HepG2 (cell line): ENCODE results near the gene PDGFB. TPM values are rescaled to one million over a fixed set of nuclear protein-coding genes. Genes with fewer than 3 reads are reported as not detected.

Experiments
- ATAC-seq: fragments of 200-7000 bp; cut with Tn5 transposase; 3 replicates; pipeline ENCODE4 v1.9.1; 2020; ENCODE audit warnings: mild to moderate bottlenecking, moderate library complexity
- BruUV-seq: library from RNA; stranded (reverse); fragments of 400-500 nt; replicated peaks from 2 replicates; lab custom pipeline; 2021; lab: Mats Ljungman, UMichigan
- CTCF ChIA-PET: fragments of 300-600 bp; formaldehyde crosslinking; extraction: SDS; loops from one replicate; lab custom pipeline; 2021; ENCODE audit warnings: low total read pairs, inconsistent platforms, low intra/inter-chr PET ratio; lab: Yijun Ruan, JAX
- POLR2A ChIA-PET: fragments of 350-600 bp; sonication (Branson Sonifier 250); formaldehyde crosslinking; loops from one replicate; lab custom pipeline; 2020; ENCODE audit warnings: antibody characterized with exemption, inconsistent platforms; lab: Yijun Ruan, JAX
- DNase-seq: peaks from one replicate; pipeline ENCODE4 v3.0.0-alpha.2; 2015; ENCODE audit warnings: low spot score
- FAIRE-seq: peaks from 3 replicates; lab custom pipeline; 2011; peaks lifted over from hg19 to GRCh38; lab: Jason Lieb, UNC
- H2AFZ ChIP-seq: one replicate; pipeline ENCODE4 v1.6.1; 2011; ENCODE audit warnings: low read length, inconsistent platforms
- H3K27ac ChIP-seq: fragments of 300-600 bp; 3 replicates; pipeline ENCODE4 v1.8.0; 2011; ENCODE audit warnings: mixed run types, mild to moderate bottlenecking, mixed read lengths, low read length, inconsistent platforms; ENCODE audit not compliant: insufficient read depth; ENCODE audit errors: extremely low read length
- H3K27me3 ChIP-seq, 2 experiments: fragments of 200-600 bp in 1 of 2; 2 replicates in 1 of 2; 3 replicates in 1 of 2; pipeline versions ENCODE4 v1.6.0 to v1.8.0; 2011; ENCODE audit warnings: low read length in 2 of 2, mild to moderate bottlenecking in 2 of 2, moderate library complexity in 2 of 2, inconsistent platforms in 1 of 2; ENCODE audit not compliant: insufficient read depth in 2 of 2, control insufficient read depth in 1 of 2
- H3K36me3 ChIP-seq, 2 experiments: fragments of 200-600 bp in 1 of 2; replicated peaks in 1 of 2; 2 replicates in 1 of 2; 3 replicates in 1 of 2; pipeline versions ENCODE4 v1.5.1 to v1.8.0; 2011; ENCODE audit warnings: low read length in 2 of 2, inconsistent platforms in 1 of 2; ENCODE audit not compliant: insufficient read depth in 2 of 2, control insufficient read depth in 1 of 2
- H3K4me1 ChIP-seq: 2 replicates; pipeline ENCODE4 v1.5.1; 2012; ENCODE audit warnings: low read length, inconsistent platforms; ENCODE audit not compliant: insufficient read depth
- H3K4me2 ChIP-seq: 2 replicates; pipeline ENCODE4 v1.6.0; 2011; ENCODE audit warnings: low read depth, low read length, inconsistent platforms
- H3K4me3 ChIP-seq, 3 experiments: fragments of 200-600 bp in 1 of 3; sonication (generic), shearing (Covaris generic) in 1 of 3; replicated peaks in 1 of 3; 2 replicates each; pipeline ENCODE4 v1.5.1; 2011 to 2016; ENCODE audit warnings: low read length in 3 of 3, inconsistent platforms in 2 of 3, low read depth in 2 of 3, mild to moderate bottlenecking in 2 of 3, control low read depth in 1 of 3, mixed read lengths in 1 of 3; ENCODE audit not compliant: insufficient read depth in 1 of 3
- H3K79me2 ChIP-seq: one replicate; pipeline ENCODE4 v1.6.1; 2011; ENCODE audit warnings: low read length, inconsistent platforms; ENCODE audit not compliant: insufficient read depth
- H3K9ac ChIP-seq: 2 replicates; pipeline ENCODE4 v1.6.0; 2011; ENCODE audit warnings: mild to moderate bottlenecking, low read depth, low read length, inconsistent platforms; ENCODE audit not compliant: insufficient read depth
- H3K9me3 ChIP-seq: 2 replicates; pipeline ENCODE4 v1.5.1; 2012; ENCODE audit warnings: mild to moderate bottlenecking, low read length
- H4K20me1 ChIP-seq: 2 replicates; pipeline ENCODE4 v1.6.0; 2011; ENCODE audit warnings: inconsistent platforms, mild to moderate bottlenecking, low read length, moderate library complexity; ENCODE audit not compliant: insufficient read depth
- BCL3 ChIP-seq: sonication (generic); formaldehyde crosslinking; IDR thresholded peaks from 2 replicates; pipeline ENCODE4 v1.5.1; 2020; ENCODE audit warnings: mild to moderate bottlenecking, missing genetic modification reagents, moderate library complexity
- BCL6 ChIP-seq: IDR thresholded peaks from 2 replicates; pipeline ENCODE4 v1.6.1; 2016; ENCODE audit warnings: missing genetic modification reagents, missing compliant biosample characterization
- KDM4B ChIP-seq: sonication (generic); formaldehyde crosslinking; IDR thresholded peaks from 2 replicates; pipeline ENCODE4 v1.4.0; 2020; ENCODE audit warnings: missing genetic modification reagents
- PRDM4 ChIP-seq: sonication (generic); formaldehyde crosslinking; IDR thresholded peaks from 2 replicates; pipeline ENCODE4 v1.9.0; 2021; ENCODE audit warnings: missing genetic modification reagents, borderline replicate concordance
- RXRA ChIP-seq: sonication (generic); formaldehyde crosslinking; IDR thresholded peaks from 2 replicates; pipeline ENCODE4 v1.5.1; 2020; ENCODE audit warnings: missing genetic modification reagents
- SIX1 ChIP-seq: sonication (generic); formaldehyde crosslinking; IDR thresholded peaks from 2 replicates; pipeline ENCODE4 v1.4.0; 2020; ENCODE audit warnings: missing genetic modification reagents, borderline replicate concordance
- ZBTB42 ChIP-seq: sonication (generic); formaldehyde crosslinking; IDR thresholded peaks from 2 replicates; pipeline ENCODE4 v1.5.0; 2020; ENCODE audit warnings: mild to moderate bottlenecking, missing genetic modification reagents
- ZNF235 ChIP-seq: sonication (generic); formaldehyde crosslinking; IDR thresholded peaks from 2 replicates; pipeline ENCODE4 v1.8.1; 2023; ENCODE audit warnings: mild to moderate bottlenecking, missing genetic modification reagents, borderline replicate concordance
- ZNF615 ChIP-seq: sonication (generic); formaldehyde crosslinking; IDR thresholded peaks from 2 replicates; pipeline ENCODE4 v1.5.0; 2020; ENCODE audit warnings: mild to moderate bottlenecking, missing genetic modification reagents, borderline replicate concordance
- WGBS: methylation state at CpG from one replicate; pipeline ENCODE4 v1.1.6; 2017; ENCODE audit warnings: low lambda C conversion rate; 5-methylcytosine and 5-hydroxymethylcytosine counted together
- in situ Hi-C: cut with HindIII; loops from 2 replicates; pipeline ENCODE4 v1.10.0; 2017; ENCODE audit warnings: low pct_unique_long_range_greater_than_20kb; ENCODE audit not compliant: extremely low pct_ligation_motif_present
- intact Hi-C: fragments of 100-400 bp; cut with micrococcal nuclease; formaldehyde crosslinking; loops from one replicate; pipeline ENCODE4 v1.10.0; 2022; ENCODE audit not compliant: unreplicated experiment
- polyA plus RNA-seq, 8 experiments: library from polyadenylated mRNA; depleted of rRNA in 3 of 8; stranded (reverse) in 7 of 8; unstranded in 1 of 8; fragments of >200 nt; fragmentation: Illumina TruSeq in 4 of 8; extraction: Trizol in 4 of 8; gene quantifications; 2 replicates each; pipeline versions ENCODE4 v1.2.1 to v1.2.3, GENCODE V29; 2011 to 2016; ENCODE audit warnings: low read depth in 4 of 8, missing spikeins in 1 of 8, mixed read lengths in 1 of 8; ENCODE audit not compliant: insufficient read depth in 1 of 8
- total RNA-seq, 5 experiments: library from RNA; depleted of rRNA; stranded (reverse); fragments of >200 nt; fragmentation: Illumina TruSeq; extraction: Trizol; gene quantifications; 2 replicates each; pipeline ENCODE4 v1.2.3, GENCODE V29; 2016; ENCODE audit warnings: low read depth in 1 of 5
- TF ChIP-seq, protein P1 (sequence below): sonication (generic); formaldehyde crosslinking; IDR thresholded peaks from 2 replicates; pipeline ENCODE4 v1.5.1; 2020; ENCODE audit warnings: mild to moderate bottlenecking, moderate library complexity, missing genetic modification reagents

PDGFB gene
- total and polyA plus RNA-seq, 2 of the 13 experiments (the other 11 are each of a cell fraction or from before 2014, with no cell fraction given) = 1.4 to 10.1 TPM

- DNase-seq = no peak
- Histone ChIP-seq H3K4me1 (peaks cover 17% of the 10 kb centered on the region; the same call in 1 of the 2 replicates), H2AFZ (no peak overlapping the region), H3K79me2 (no peaks in the 10 kb centered on the region), H3K27me3 (peaks cover 3 to 13% of the 10 kb centered on the region in 2 experiments; a peak in 2 of 5 replicates), H4K20me1 (no peaks in the 10 kb centered on the region), H3K4me2 (no peak overlapping the region), H3K27ac (no peak overlapping the region), H3K9me3 (peaks cover under 1% of the 10 kb centered on the region; the same call in 1 of the 2 replicates), H3K9ac (no peak overlapping the region), H3K4me3 (no peak overlapping the region), H3K36me3 (no peaks in the 10 kb centered on the region)
- TF ChIP-seq BCL6 (CRISPR knock-in tag) (no peak), SIX1 (no peak), ZBTB42 (no peak), ZNF235 (CRISPR knock-in tag) (no peak), BCL3 (CRISPR knock-in tag) (no peak)
- no peak for FAIRE-seq
- CTCF ChIA-PET = no interaction called here
- intact Hi-C loops (no loop called here), in situ Hi-C loops (no loop called here)
- WGBS = 71% methylated on average over 4 of the region's 8 CpGs
- no TSS peak for BruUV-seq
- no peak for ATAC-seq
- POLR2A ChIA-PET = interaction anchor here (2.3 kb wide), 1 partner anchor 37 kb away, joined by 7 read pairs; no protein-coding TSS in a partner anchor
Observed at GRCh38 chr22:39204216-39204615, 40.6 kb downstream of the PDGFB start.

- in situ Hi-C loops = no loop called here
- ATAC-seq = no peak
- intact Hi-C loops = no loop called here
- DNase-seq = no peak
- POLR2A ChIA-PET = interaction anchor here (0.5 kb wide), 1 partner anchor 47 kb away, joined by 3 read pairs; the partner anchor contains the start of gene PDGFB
- no peak overlapping the region for H2AFZ ChIP-seq
- no peaks in the 10 kb centered on the region for H4K20me1 ChIP-seq
- H3K4me1 ChIP-seq = no peaks in the 10 kb centered on the region
- H3K27me3 ChIP-seq = no peaks in the 10 kb centered on the region
- 47% methylated on average over 5 of the region's 5 CpGs for WGBS
- CTCF ChIA-PET = no interaction called here
- H3K9ac ChIP-seq = no peak overlapping the region
- no peak overlapping the region for H3K27ac ChIP-seq
- peaks cover 8% of the 10 kb centered on the region; the same call in 1 of the 2 replicates for H3K9me3 ChIP-seq
- no peak for FAIRE-seq
- no peak overlapping the region for H3K4me3 ChIP-seq
- no TSS peak for BruUV-seq
- H3K79me2 ChIP-seq = no peaks in the 10 kb centered on the region
- TF ChIP-seq PRDM4 (CRISPR knock-in tag) = no peak
- TF ChIP-seq RXRA = no peak
- TF ChIP-seq, protein P1, sequence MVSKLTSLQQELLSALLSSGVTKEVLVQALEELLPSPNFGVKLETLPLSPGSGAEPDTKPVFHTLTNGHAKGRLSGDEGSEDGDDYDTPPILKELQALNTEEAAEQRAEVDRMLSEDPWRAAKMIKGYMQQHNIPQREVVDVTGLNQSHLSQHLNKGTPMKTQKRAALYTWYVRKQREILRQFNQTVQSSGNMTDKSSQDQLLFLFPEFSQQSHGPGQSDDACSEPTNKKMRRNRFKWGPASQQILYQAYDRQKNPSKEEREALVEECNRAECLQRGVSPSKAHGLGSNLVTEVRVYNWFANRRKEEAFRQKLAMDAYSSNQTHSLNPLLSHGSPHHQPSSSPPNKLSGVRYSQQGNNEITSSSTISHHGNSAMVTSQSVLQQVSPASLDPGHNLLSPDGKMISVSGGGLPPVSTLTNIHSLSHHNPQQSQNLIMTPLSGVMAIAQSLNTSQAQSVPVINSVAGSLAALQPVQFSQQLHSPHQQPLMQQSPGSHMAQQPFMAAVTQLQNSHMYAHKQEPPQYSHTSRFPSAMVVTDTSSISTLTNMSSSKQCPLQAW (CRISPR knock-in tag) = no peak
- TF ChIP-seq KDM4B (CRISPR knock-in tag) = no peak
- TF ChIP-seq ZNF615 (CRISPR knock-in tag) = no peak
- TF ChIP-seq, all 625 proteins: peak for 0
- no peaks in the 10 kb centered on the region for H3K36me3 ChIP-seq
- no peak overlapping the region for H3K4me2 ChIP-seq
Observed at GRCh38 chr22:39197578-39197977, 47.2 kb downstream of the PDGFB start.
